ENCODE data around the gene CEP72. TPM values are rescaled to one million over a fixed set of nuclear protein-coding genes. Genes with fewer than 3 reads are reported as not detected.
"Not testable (repeated sequence)": the region's sequence is repeated elsewhere in the genome, so short reads cannot be mapped to it uniquely, and the experiment has no call there.

Gene CEP72
- total RNA-seq, 4 donors from 2014 or later: 7.2 to 11.9 (median 9.2) TPM

DNA sequence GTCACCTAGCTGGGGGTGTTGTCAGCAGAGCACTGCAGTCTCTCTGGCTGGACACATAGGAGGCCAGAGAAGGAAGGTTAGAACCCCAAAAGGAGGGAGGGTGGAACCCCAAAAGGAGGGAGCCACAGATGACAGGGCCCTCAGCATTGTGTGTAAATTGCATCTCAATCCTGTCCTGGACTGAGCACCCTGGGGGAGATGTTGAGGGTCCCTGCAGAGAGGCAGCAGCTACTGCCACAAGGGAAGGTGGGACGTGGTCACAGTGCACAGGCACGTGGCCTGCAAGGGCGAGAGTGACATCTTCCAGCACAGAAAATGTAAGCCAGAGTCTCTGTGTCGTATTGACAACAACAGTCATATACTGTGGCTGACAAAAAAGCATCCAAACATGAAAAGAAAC lies 36.5 kb upstream of the CEP72 start:
- TF ChIP-seq POLR2A (IDR thresholded peaks at IDR 0.05): no peak
- TF ChIP-seq, protein P1, sequence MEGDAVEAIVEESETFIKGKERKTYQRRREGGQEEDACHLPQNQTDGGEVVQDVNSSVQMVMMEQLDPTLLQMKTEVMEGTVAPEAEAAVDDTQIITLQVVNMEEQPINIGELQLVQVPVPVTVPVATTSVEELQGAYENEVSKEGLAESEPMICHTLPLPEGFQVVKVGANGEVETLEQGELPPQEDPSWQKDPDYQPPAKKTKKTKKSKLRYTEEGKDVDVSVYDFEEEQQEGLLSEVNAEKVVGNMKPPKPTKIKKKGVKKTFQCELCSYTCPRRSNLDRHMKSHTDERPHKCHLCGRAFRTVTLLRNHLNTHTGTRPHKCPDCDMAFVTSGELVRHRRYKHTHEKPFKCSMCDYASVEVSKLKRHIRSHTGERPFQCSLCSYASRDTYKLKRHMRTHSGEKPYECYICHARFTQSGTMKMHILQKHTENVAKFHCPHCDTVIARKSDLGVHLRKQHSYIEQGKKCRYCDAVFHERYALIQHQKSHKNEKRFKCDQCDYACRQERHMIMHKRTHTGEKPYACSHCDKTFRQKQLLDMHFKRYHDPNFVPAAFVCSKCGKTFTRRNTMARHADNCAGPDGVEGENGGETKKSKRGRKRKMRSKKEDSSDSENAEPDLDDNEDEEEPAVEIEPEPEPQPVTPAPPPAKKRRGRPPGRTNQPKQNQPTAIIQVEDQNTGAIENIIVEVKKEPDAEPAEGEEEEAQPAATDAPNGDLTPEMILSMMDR (IDR thresholded peaks at IDR 0.05): no peak
- intact Hi-C loops (cut with DNase I; ENCODE audit: low total_unique reads): no loop called here
- peak in 1 of 2 donors; percentile 63 for DNase-seq (ENCODE audit: low spot score in 2 of 2)
- 67 to 74% methylated on average over 4 of the region's 4 CpGs for WGBS, 2 donors
- no peak overlapping the region for H3K4me3 ChIP-seq (ENCODE audit: low read depth, poor library complexity, severe bottlenecking)

GRCh38 chr5:577214-577613 lies 34.9 kb upstream of the CEP72 start:
- intact Hi-C loops (cut with DNase I; ENCODE audit: low total_unique reads): not testable (repeated sequence)

DNA sequence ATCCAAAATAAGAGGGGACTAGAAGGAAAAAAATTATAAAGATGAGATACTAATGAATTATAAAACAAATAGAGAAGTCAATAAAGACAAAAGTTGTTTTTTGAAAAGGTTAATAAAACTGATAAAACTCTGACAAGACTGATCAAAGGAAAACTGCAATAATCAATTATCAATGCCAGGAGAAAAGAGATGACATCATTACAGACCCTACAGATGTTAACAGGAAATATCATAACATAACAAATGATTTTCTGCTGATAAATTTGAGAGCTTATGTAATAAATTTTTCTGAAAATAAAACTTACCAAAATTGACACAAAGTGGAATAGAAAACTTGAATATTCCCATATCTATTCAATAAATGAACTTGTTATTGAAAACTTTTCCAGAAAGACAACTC lies 34.3 kb upstream of the CEP72 start:
- no peak for TF ChIP-seq POLR2A (IDR thresholded peaks at IDR 0.05)
- TF ChIP-seq, protein P1 (IDR thresholded peaks at IDR 0.05): no peak
- no peak overlapping the region for H3K4me3 ChIP-seq (ENCODE audit: low read depth, poor library complexity, severe bottlenecking)
- intact Hi-C loops (cut with DNase I; ENCODE audit: low total_unique reads): no loop called here
- DNase-seq (ENCODE audit: low spot score in 2 of 2): no peak

More at GRCh38 chr5:577214-577613, 34.9 kb upstream of the CEP72 start:
- WGBS, 2 donors: 94 to 97% methylated on average over 2 of the region's 2 CpGs
- DNase-seq (ENCODE audit: low spot score in 2 of 2); H3K4me3 ChIP-seq (ENCODE audit: low read depth, poor library complexity, severe bottlenecking): not testable (repeated sequence)

GRCh38 chr5:579211-579610 lies 32.9 kb upstream of the CEP72 start:
- WGBS, 2 donors: 81 to 83% methylated on average over 10 of the region's 10 CpGs
- intact Hi-C loops (cut with DNase I; ENCODE audit: low total_unique reads): no loop called here
- H3K4me3 ChIP-seq (ENCODE audit: low read depth, poor library complexity, severe bottlenecking): no peak overlapping the region
- TF ChIP-seq, protein P1 (IDR thresholded peaks at IDR 0.05): no peak
- TF ChIP-seq POLR2A (IDR thresholded peaks at IDR 0.05): no peak
- DNase-seq (ENCODE audit: low spot score in 2 of 2): peak in 1 of 2 donors; percentile 46

GRCh38 chr5:579746-580366 lies 32.3 kb upstream of the CEP72 start:
- TF ChIP-seq, protein P1 (IDR thresholded peaks at IDR 0.05): no peak
- TF ChIP-seq POLR2A (IDR thresholded peaks at IDR 0.05): no peak
- DNase-seq (ENCODE audit: low spot score in 2 of 2): peak in 1 of 2 donors; percentile 70
- intact Hi-C loops (cut with DNase I; ENCODE audit: low total_unique reads): no loop called here
- 49 to 61% methylated on average over 11 to 17 of the region's 17 CpGs for WGBS, 2 donors
- H3K4me3 ChIP-seq (ENCODE audit: low read depth, poor library complexity, severe bottlenecking): no peak overlapping the region

- 66 to 67% methylated on average over 11 of the region's 11 CpGs for WGBS, 2 donors
- intact Hi-C loops (cut with DNase I; ENCODE audit: low total_unique reads): no loop called here
- TF ChIP-seq, protein P1 (IDR thresholded peaks at IDR 0.05): no peak
- no peak for TF ChIP-seq POLR2A (IDR thresholded peaks at IDR 0.05)
- peak in 1 of 2 donors; percentile 72 for DNase-seq (ENCODE audit: low spot score in 2 of 2)
- H3K4me3 ChIP-seq (ENCODE audit: low read depth, poor library complexity, severe bottlenecking): no peak overlapping the region
These were observed 31.7 kb upstream of the CEP72 start for GRCh38 chr5:580436-580835.
